GM12878 (cell line): ENCODE measurements around the gene SYCP2.

Experiments used
- ATF7 ChIP-seq: fragments of 450-650 bp; IDR thresholded peaks from 2 replicates; pipeline ENCODE4 v1.6.1; 2016; ENCODE audit warnings: low read depth, mild to moderate bottlenecking
- HDAC6 ChIP-seq: fragments of 200-600 bp; sonication (generic); IDR thresholded peaks from one replicate; pipeline ENCODE4 v1.8.0; 2017; ENCODE audit warnings: antibody characterized with exemption; ENCODE audit not compliant: unreplicated experiment
- MAX ChIP-seq: IDR thresholded peaks from 2 replicates; pipeline ENCODE4 v1.6.1; 2012; ENCODE audit warnings: low read depth, low read length, improper control_type of control experiment
- MLLT1 ChIP-seq: fragments of 450-650 bp; IDR thresholded peaks from 2 replicates; pipeline ENCODE4 v1.6.1; 2016; ENCODE audit warnings: mild to moderate bottlenecking
- POLR2AphosphoS2 ChIP-seq: IDR thresholded peaks from 2 replicates; pipeline ENCODE4 v1.6.1; 2011; ENCODE audit warnings: low read depth, mild to moderate bottlenecking, low read length, improper control_type of control experiment, moderate library complexity

GRCh38 chr20:59848182-59848581, 85.3 kb downstream of the SYCP2 start:
- no peak for TF ChIP-seq ATF7
- no peak for TF ChIP-seq HDAC6
- no peak for TF ChIP-seq MLLT1
- no peak for TF ChIP-seq POLR2AphosphoS2
- TF ChIP-seq MAX: no peak
